ENCODE measurements around the gene NAXD.

GRCh38 chr13:110638257-110638656, 22.9 kb downstream of the NAXD start:
- TF ChIP-seq CTCF (IDR thresholded peaks at IDR 0.05) (no peak), EP300 (IDR thresholded peaks at IDR 0.05) (no peak), POLR2A (IDR thresholded peaks at IDR 0.05) (no peak)

Measured in gastroesophageal sphincter (tissue), 3 donors.